K562 (cell line): ENCODE results near the gene ABCA7. TPM values are rescaled to one million over a fixed set of nuclear protein-coding genes. Genes with fewer than 3 reads are reported as not detected.
A peak's percentile ranks its signal among the peaks of the same experiment; 100 is the strongest.

Experiments used
- ATAC-seq: fragments of 200-7000 bp; cut with Tn5 transposase; 3 replicates; pipeline ENCODE4 v1.9.1; 2020; ENCODE audit warnings: moderate library complexity
- BruUV-seq: library from RNA; stranded (reverse); fragments of 400-500 nt; replicated peaks from 2 replicates; lab custom pipeline; 2021; lab: Mats Ljungman, UMichigan
- CTCF ChIA-PET: fragments of 300-600 bp; formaldehyde crosslinking; extraction: SDS; loops from one replicate; lab custom pipeline; 2021; ENCODE audit warnings: low intra/inter-chr PET ratio; lab: Yijun Ruan, JAX
- POLR2A ChIA-PET: fragments of 300-600, 350-650 bp; sonication (Branson Sonifier 250); formaldehyde crosslinking; extraction: SDS; loops from one replicate; lab custom pipeline; 2021; ENCODE audit warnings: antibody characterized with exemption, inconsistent platforms; lab: Yijun Ruan, JAX
- DNase-seq, 4 experiments: peaks; one replicate each; pipeline versions ENCODE4 v3.0.0 to v3.0.0-alpha.2; 2011 to 2018; ENCODE audit warnings: low spot score in 3 of 4, mixed read lengths in 3 of 4; ENCODE audit errors: extremely low read depth in 1 of 4
- FAIRE-seq: peaks from 2 replicates; lab custom pipeline; 2011; peaks lifted over from hg19 to GRCh38; lab: Jason Lieb, UNC
- H2AFZ ChIP-seq: 2 replicates; pipeline ENCODE4 v1.6.0; 2011; ENCODE audit warnings: low read depth, low read length, control low read depth, inconsistent platforms
- H3K27ac ChIP-seq: fragments of 200-600 bp; 3 replicates; pipeline ENCODE4 v1.8.0; 2011; ENCODE audit warnings: low read depth, mild to moderate bottlenecking, control low read depth, inconsistent platforms, low read length, moderate library complexity, mixed read lengths; ENCODE audit errors: extremely low read depth
- H3K27me3 ChIP-seq, 2 experiments: fragments of 300-600 bp in 1 of 2; 2 replicates in 1 of 2; 3 replicates in 1 of 2; pipeline versions ENCODE4 v1.6.0 to v1.8.0; 2011; ENCODE audit warnings: inconsistent platforms in 2 of 2, low read length in 2 of 2, mild to moderate bottlenecking in 1 of 2, mixed read lengths in 1 of 2, moderate library complexity in 1 of 2; ENCODE audit not compliant: control insufficient read depth in 2 of 2, insufficient read depth in 2 of 2
- H3K36me3 ChIP-seq: fragments of 300-600 bp; 3 replicates; pipeline ENCODE4 v1.8.0; 2011; ENCODE audit warnings: mild to moderate bottlenecking, low read length, inconsistent platforms; ENCODE audit not compliant: control insufficient read depth, insufficient read depth
- H3K4me1 ChIP-seq, 2 experiments: fragments of 200-600 bp in 1 of 2; replicated peaks in 1 of 2; 2 replicates in 1 of 2; 3 replicates in 1 of 2; pipeline versions ENCODE4 v1.5.1 to v1.8.0; 2011; ENCODE audit warnings: inconsistent platforms in 2 of 2, low read length in 2 of 2, mild to moderate bottlenecking in 1 of 2, mixed read lengths in 1 of 2, moderate library complexity in 1 of 2; ENCODE audit not compliant: control insufficient read depth in 2 of 2, insufficient read depth in 2 of 2
- H3K4me2 ChIP-seq: 2 replicates; pipeline ENCODE4 v1.6.1; 2011; ENCODE audit warnings: low read length, control low read depth, inconsistent platforms, mixed read lengths; ENCODE audit not compliant: insufficient read depth
- H3K4me3 ChIP-seq: fragments of 200-600 bp; sonication (generic), shearing (Covaris generic); 2 replicates; pipeline ENCODE4 v1.5.1; 2016; ENCODE audit warnings: control low read depth, inconsistent platforms
- H3K79me2 ChIP-seq: fragments of 200-600 bp; 3 replicates; pipeline ENCODE4 v1.8.0; 2011; ENCODE audit warnings: low read length, inconsistent platforms; ENCODE audit not compliant: control insufficient read depth, insufficient read depth
- H3K9ac ChIP-seq, 2 experiments: 2 replicates each; pipeline versions ENCODE4 v1.6.0 to v1.6.1; 2011; ENCODE audit warnings: low read depth in 2 of 2, low read length in 2 of 2, control low read depth in 1 of 2, inconsistent platforms in 1 of 2, mild to moderate bottlenecking in 1 of 2, mixed read lengths in 1 of 2; ENCODE audit not compliant: insufficient read depth in 1 of 2
- H3K9me1 ChIP-seq: one replicate; pipeline ENCODE4 v1.6.0; 2011; ENCODE audit warnings: inconsistent platforms, mild to moderate bottlenecking, low read length, moderate library complexity; ENCODE audit not compliant: control insufficient read depth, insufficient read depth
- H3K9me3 ChIP-seq: replicated peaks from 2 replicates; pipeline ENCODE4 v1.5.1; 2011; ENCODE audit warnings: low read depth, low read length, inconsistent platforms; ENCODE audit not compliant: control insufficient read depth, insufficient read depth
- H4K20me1 ChIP-seq: replicated peaks from 2 replicates; pipeline ENCODE4 v1.6.1; 2011; ENCODE audit warnings: low read length, inconsistent platforms, mixed read lengths; ENCODE audit not compliant: control insufficient read depth, insufficient read depth
- DNMT1 ChIP-seq: fragments of 450-650 bp; IDR thresholded peaks from 2 replicates; pipeline ENCODE4 v1.6.1; 2016; ENCODE audit warnings: antibody characterized with exemption, mild to moderate bottlenecking
- MYBL2 ChIP-seq, 2 experiments: fragments of 450-650 bp in 1 of 2; sonication (generic) in 1 of 2; formaldehyde crosslinking in 1 of 2; IDR thresholded peaks; 2 replicates each; pipeline versions ENCODE4 v1.6.1 to v1.8.1; 2017 to 2022; ENCODE audit warnings: borderline replicate concordance in 1 of 2, inconsistent platforms in 1 of 2, low read depth in 1 of 2, mild to moderate bottlenecking in 1 of 2, missing genetic modification reagents in 1 of 2, moderate library complexity in 1 of 2
- SREBF2 ChIP-seq: sonication (generic); formaldehyde crosslinking; IDR thresholded peaks from 2 replicates; pipeline ENCODE4 v1.4.0; 2020; ENCODE audit warnings: mild to moderate bottlenecking, missing genetic modification reagents
- ZBTB40 ChIP-seq, 2 experiments: fragments of 450-650 bp in 1 of 2; sonication (generic) in 1 of 2; formaldehyde crosslinking in 1 of 2; IDR thresholded peaks; 2 replicates each; pipeline versions ENCODE4 v1.7.1 to v1.9.0; 2016 to 2022; ENCODE audit warnings: inconsistent platforms in 1 of 2, mild to moderate bottlenecking in 1 of 2, missing genetic modification reagents in 1 of 2
- WGBS: fragments of 100-300 bp; shearing (Covaris generic); methylation state at CpG from one replicate; pipeline ENCODE4 v1.1.6; 2016; ENCODE audit warnings: low coverage, mixed read lengths; ENCODE audit not compliant: insufficient coverage; ENCODE audit errors: missing lambda C conversion rate; 5-methylcytosine and 5-hydroxymethylcytosine counted together
- in situ Hi-C: fragments of 300-500 bp; cut with MboI; formaldehyde crosslinking; loops from 4 replicates; pipeline ENCODE4 v1.15.0; 2018; ENCODE audit warnings: inconsistent platforms, mixed read lengths
- intact Hi-C: fragments of 100-400 bp; cut with micrococcal nuclease; formaldehyde crosslinking; loops from 2 replicates; pipeline ENCODE4 v1.14.2; 2022
- polyA plus RNA-seq, 8 experiments: library from polyadenylated mRNA; depleted of rRNA in 4 of 8; stranded (reverse) in 5 of 8; unstranded in 3 of 8; fragments of >200 nt; fragmentation: Nextera tagmentation in 2 of 8; fragmentation: Illumina TruSeq in 1 of 8; extraction: Ambion mirVana in 2 of 8; extraction: Trizol in 1 of 8; gene quantifications; 2 replicates each; pipeline versions ENCODE4 v1.2.1 to v1.2.3, GENCODE V29; 2011 to 2014; ENCODE audit warnings: inconsistent platforms in 1 of 8, missing spikeins in 1 of 8
- total RNA-seq, 7 experiments: library from RNA; depleted of rRNA in 6 of 7; stranded (reverse); fragments of >200 nt in 6 of 7; fragmentation: Illumina TruSeq in 2 of 7; extraction: Trizol in 2 of 7; gene quantifications; 2 replicates each; pipeline versions ENCODE4 v1.2.1 to v1.2.3, GENCODE V29; 2011 to 2021; ENCODE audit warnings: low replicate concordance in 1 of 7
- TF ChIP-seq, protein P1 (sequence below): fragments of 200-400 bp; formaldehyde crosslinking; IDR thresholded peaks from 2 replicates; pipeline ENCODE4 v1.6.1; 2017; ENCODE audit warnings: mild to moderate bottlenecking, low read depth, low read length, moderate library complexity

Gene ABCA7
- total and polyA plus RNA-seq, 9 of the 15 experiments (the other 6 are each of a cell fraction or from before 2014, with no cell fraction given), result 2.3 to 96.1 (median 31.2) TPM

DNA sequence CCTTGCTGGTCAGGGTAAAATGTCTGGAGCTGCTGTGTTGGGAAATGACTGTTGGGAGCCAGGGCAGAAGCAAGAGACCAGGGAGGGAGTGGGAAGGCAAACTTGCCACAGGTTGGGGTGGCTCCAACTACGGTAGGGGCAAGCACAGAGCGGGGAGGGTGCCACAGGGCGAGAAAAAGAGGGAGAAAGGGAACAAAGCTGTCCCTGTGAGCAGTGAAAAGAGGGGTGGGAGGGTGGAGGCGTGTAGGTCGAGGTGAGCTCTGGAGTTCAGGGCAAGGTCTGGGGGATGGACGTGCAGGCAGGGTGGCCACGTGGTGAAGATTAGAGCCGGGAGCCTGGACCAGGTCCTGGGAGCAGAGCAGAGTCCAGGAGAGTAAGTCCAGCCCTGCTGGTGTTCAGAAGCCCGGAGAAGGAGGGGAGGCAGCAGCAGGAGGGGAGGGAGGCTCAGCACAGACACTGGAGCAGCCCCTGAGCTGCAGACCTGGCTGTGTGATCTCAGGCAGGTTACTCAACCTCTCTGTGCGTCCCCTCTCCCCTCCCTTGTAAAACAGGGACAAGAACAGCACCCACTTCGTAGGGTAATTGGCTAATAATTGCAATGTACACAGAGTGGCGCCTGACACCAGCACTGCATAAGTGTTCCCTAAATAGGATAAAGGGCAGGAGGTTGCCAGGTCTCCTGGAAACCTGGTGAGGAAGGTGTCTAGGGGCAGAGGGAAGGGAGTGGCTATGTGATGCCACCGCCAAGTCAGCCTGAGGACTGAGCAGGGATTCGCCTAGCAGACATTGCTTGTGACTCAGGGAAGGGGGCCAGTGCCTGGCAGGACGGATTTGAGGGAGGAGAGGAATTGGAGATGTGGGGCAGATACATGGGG is 58.5 kb downstream of the ABCA7 start:
- ChIA-PET CTCF (no interaction called here), POLR2A (interaction anchor here (0.5 to 1.2 kb wide), 6 partner anchors 10 to 797 kb away, joined by 3 to 4 read pairs (median 3); no protein-coding TSS in a partner anchor)
- H3K36me3 ChIP-seq, result peaks cover 7% of the 10 kb centered on the region; the same call in 1 of the 3 replicates
- ATAC-seq (no peak), FAIRE-seq (no peak), DNase-seq (no peak)
- WGBS, result 57% methylated on average over 12 of the region's 15 CpGs
- peak overlapping the region; percentile 39 to 75 for H3K9ac ChIP-seq
- no peaks in the 10 kb centered on the region for H3K27me3 ChIP-seq
- peaks cover 7% of the 10 kb centered on the region for H3K9me3 ChIP-seq
- no peaks in the 10 kb centered on the region for H3K9me1 ChIP-seq
- peaks cover 11% of the 10 kb centered on the region; the same call in 1 of the 2 replicates for H4K20me1 ChIP-seq
- in situ Hi-C loops, result no loop called here
- H3K4me2 ChIP-seq, result no peak overlapping the region
- no TSS peak for BruUV-seq
- intact Hi-C loops, result no loop called here
- peaks cover 44 to 60% of the 10 kb centered on the region in 2 experiments for H3K4me1 ChIP-seq
- H3K27ac ChIP-seq, result peak overlapping the region; percentile 80; the same call in 2 of the 3 replicates
- H3K4me3 ChIP-seq, result no peak overlapping the region
- peaks cover 26% of the 10 kb centered on the region for H3K79me2 ChIP-seq
- H2AFZ ChIP-seq, result peak overlapping the region; percentile 80
- TF ChIP-seq, protein P1, sequence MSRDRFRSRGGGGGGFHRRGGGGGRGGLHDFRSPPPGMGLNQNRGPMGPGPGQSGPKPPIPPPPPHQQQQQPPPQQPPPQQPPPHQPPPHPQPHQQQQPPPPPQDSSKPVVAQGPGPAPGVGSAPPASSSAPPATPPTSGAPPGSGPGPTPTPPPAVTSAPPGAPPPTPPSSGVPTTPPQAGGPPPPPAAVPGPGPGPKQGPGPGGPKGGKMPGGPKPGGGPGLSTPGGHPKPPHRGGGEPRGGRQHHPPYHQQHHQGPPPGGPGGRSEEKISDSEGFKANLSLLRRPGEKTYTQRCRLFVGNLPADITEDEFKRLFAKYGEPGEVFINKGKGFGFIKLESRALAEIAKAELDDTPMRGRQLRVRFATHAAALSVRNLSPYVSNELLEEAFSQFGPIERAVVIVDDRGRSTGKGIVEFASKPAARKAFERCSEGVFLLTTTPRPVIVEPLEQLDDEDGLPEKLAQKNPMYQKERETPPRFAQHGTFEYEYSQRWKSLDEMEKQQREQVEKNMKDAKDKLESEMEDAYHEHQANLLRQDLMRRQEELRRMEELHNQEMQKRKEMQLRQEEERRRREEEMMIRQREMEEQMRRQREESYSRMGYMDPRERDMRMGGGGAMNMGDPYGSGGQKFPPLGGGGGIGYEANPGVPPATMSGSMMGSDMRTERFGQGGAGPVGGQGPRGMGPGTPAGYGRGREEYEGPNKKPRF, result no peak
- TF ChIP-seq MYBL2 (IDR thresholded peaks at IDR 0.05; ENCODE audit: low read depth) (no peak), MYBL2 (CRISPR knock-in tag; IDR thresholded peaks at IDR 0.05; ENCODE audit: borderline replicate concordance) (no peak), SREBF2 (CRISPR knock-in tag) (no peak), ZBTB40 (IDR thresholded peaks at IDR 0.05) (no peak), ZBTB40 (CRISPR knock-in tag; IDR thresholded peaks at IDR 0.05) (no peak), DNMT1 (no peak)
